ENCODE measurements around the gene ADAM22. TPM values are rescaled to one million over a fixed set of nuclear protein-coding genes. Genes with fewer than 3 reads are reported as not detected.

The ADAM22 gene
- total and polyA plus RNA-seq, 3 donors from 2014 or later: 2.9 to 4.4 (median 4.4) TPM

GRCh38 chr7:87982116-87982515 lies 48.1 kb downstream of the ADAM22 start:
- Histone ChIP-seq H3K4me3 (no peak overlapping the region), H3K9me3 (no peaks in the 10 kb centered on the region), H3K27me3 (no peaks in the 10 kb centered on the region), H3K4me1 (no peaks in the 10 kb centered on the region), H3K27ac (no peak overlapping the region), H3K36me3 (ENCODE audit: low read depth, missing control alignments) (no peaks in the 10 kb centered on the region)
- no peak for DNase-seq
- intact Hi-C loops (cut with DNase I; ENCODE audit: low total_unique reads): no loop called here
- TF ChIP-seq CTCF (IDR thresholded peaks at IDR 0.05): no peak
- no peak for TF ChIP-seq POLR2A (IDR thresholded peaks at IDR 0.05)
- 92 to 95% methylated on average over 3 of the region's 3 CpGs for WGBS, 2 donors

GRCh38 chr7:87984088-87984487 lies 50.0 kb downstream of the ADAM22 start:
- Histone ChIP-seq H3K9me3 (no peaks in the 10 kb centered on the region), H3K27me3 (no peaks in the 10 kb centered on the region), H3K4me3 (no peak overlapping the region), H3K4me1 (no peaks in the 10 kb centered on the region), H3K36me3 (ENCODE audit: low read depth, missing control alignments) (no peaks in the 10 kb centered on the region), H3K27ac (no peak overlapping the region)
- no peak for TF ChIP-seq POLR2A (IDR thresholded peaks at IDR 0.05)
- TF ChIP-seq CTCF (IDR thresholded peaks at IDR 0.05): no peak
- no peak for DNase-seq
- intact Hi-C loops (cut with DNase I; ENCODE audit: low total_unique reads): no loop called here
- 71 to 76% methylated on average over 3 of the region's 3 CpGs for WGBS, 2 donors

- intact Hi-C loops (cut with DNase I; ENCODE audit: low total_unique reads): no loop called here
- no peaks in the 10 kb centered on the region for H3K36me3 ChIP-seq (ENCODE audit: low read depth, missing control alignments)
- TF ChIP-seq POLR2A (IDR thresholded peaks at IDR 0.05): no peak
Measured at GRCh38 chr7:87993269-87993668, 59.2 kb downstream of the ADAM22 start.

GRCh38 chr7:87999261-87999660 lies 65.2 kb downstream of the ADAM22 start:
- H3K9me3 ChIP-seq: no peaks in the 10 kb centered on the region
- no peaks in the 10 kb centered on the region for H3K27me3 ChIP-seq
- 77 to 89% methylated on average over 1 of the region's 1 CpG for WGBS, 2 donors
- H3K27ac ChIP-seq: no peak overlapping the region
- TF ChIP-seq CTCF (IDR thresholded peaks at IDR 0.05) (no peak), POLR2A (IDR thresholded peaks at IDR 0.05) (no peak)
- no peaks in the 10 kb centered on the region for H3K4me1 ChIP-seq
- no peak for DNase-seq
- H3K4me3 ChIP-seq: no peak overlapping the region
- H3K36me3 ChIP-seq (ENCODE audit: low read depth, missing control alignments): no peaks in the 10 kb centered on the region
- intact Hi-C loops (cut with DNase I; ENCODE audit: low total_unique reads): no loop called here

More at GRCh38 chr7:87993269-87993668, 59.2 kb downstream of the ADAM22 start:
- Histone ChIP-seq H3K27ac (no peak overlapping the region), H3K4me3 (no peak overlapping the region), H3K9me3 (no peaks in the 10 kb centered on the region), H3K4me1 (no peaks in the 10 kb centered on the region), H3K27me3 (no peaks in the 10 kb centered on the region)
- DNase-seq: no peak

- TF ChIP-seq CTCF (IDR thresholded peaks at IDR 0.05) (no peak), POLR2A (IDR thresholded peaks at IDR 0.05) (no peak)
- WGBS, 2 donors: 94% methylated on average over 5 to 6 of the region's 6 CpGs
- H3K27ac ChIP-seq: no peak overlapping the region
Measured at GRCh38 chr7:88001744-88002530, 67.9 kb downstream of the ADAM22 start.

More at GRCh38 chr7:88001744-88002530, 67.9 kb downstream of the ADAM22 start:
- Histone ChIP-seq H3K4me1 (no peaks in the 10 kb centered on the region), H3K4me3 (no peak overlapping the region), H3K27me3 (no peaks in the 10 kb centered on the region), H3K36me3 (ENCODE audit: low read depth, missing control alignments) (no peaks in the 10 kb centered on the region), H3K9me3 (no peaks in the 10 kb centered on the region)
- intact Hi-C loops (cut with DNase I; ENCODE audit: low total_unique reads): no loop called here
- no peak for DNase-seq
